HG02623 (cell line): ENCODE measurements around the gene STIM2.
"Not testable (repeated sequence)": the region's sequence is repeated elsewhere in the genome, so short reads cannot be mapped to it uniquely, and the experiment has no call there.

Experiments
- ATAC-seq: cut with Tn5 transposase; IDR thresholded peaks from one replicate; pipeline ENCODE4 v1.9.1; 2021; ENCODE audit warnings: moderate library complexity; ENCODE audit not compliant: unreplicated experiment

STIM2 gene

DNA sequence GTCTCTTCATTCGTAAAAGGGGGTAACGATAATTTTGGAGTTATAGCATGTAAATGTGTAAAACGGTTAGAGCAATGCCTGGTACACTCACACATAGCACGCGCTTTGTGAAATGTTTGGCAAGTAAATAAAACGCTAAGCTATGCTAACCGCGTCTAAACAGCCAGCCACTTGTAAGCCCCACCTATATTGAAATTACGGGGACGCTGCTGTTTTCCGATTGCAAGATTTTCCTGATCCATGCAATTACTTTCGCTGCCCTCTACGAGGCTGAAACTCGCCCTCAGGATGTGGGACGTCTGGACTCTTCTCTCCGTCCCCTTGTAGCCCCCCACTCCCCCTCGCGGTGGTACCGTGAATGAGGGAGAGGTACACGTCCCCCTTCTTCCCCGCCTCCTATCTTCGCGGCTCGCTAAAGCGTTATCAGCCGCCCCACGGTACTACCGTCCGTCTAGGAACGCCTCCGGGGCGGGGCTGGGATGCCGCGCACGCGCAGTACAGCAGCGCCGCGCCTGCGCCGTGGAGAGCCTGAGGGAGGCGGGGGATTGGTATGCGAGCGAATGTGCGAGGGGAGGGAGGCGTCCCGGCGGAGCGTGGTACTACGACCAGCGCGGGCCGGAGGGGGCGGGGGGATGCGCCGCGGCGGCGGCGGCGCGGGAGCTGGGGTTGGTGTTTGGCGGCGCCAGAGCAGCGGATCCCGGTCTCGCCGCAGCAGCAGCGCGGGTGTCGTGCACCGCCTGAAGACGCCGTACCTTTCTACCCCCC lies at the start of gene STIM2:
Gene STIM2 (plus strand): TSS at position 685 of the 765 bp plus-strand sequence.
- peak; percentile 43 for ATAC-seq

DNA sequence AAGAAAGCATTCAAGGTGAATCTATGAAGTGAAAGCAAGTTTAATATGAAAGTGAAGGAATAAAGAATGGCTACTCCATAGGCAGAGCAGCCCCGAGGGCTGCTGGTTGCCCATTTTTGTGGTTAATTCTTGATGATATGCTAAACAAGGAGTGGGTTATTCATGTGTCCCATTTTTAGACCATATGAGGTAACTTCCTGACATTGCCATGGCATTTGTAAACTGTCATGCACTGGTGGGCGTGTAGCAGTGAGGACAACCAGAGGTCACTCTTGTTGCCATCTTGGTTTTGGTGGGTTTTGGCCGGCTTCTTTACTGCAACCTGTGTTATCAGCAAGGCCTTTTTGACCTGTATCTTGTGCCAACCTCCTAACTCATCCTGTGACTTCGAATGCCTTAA lies 49.1 kb upstream of the STIM2 start:
- not testable (repeated sequence) for ATAC-seq

DNA sequence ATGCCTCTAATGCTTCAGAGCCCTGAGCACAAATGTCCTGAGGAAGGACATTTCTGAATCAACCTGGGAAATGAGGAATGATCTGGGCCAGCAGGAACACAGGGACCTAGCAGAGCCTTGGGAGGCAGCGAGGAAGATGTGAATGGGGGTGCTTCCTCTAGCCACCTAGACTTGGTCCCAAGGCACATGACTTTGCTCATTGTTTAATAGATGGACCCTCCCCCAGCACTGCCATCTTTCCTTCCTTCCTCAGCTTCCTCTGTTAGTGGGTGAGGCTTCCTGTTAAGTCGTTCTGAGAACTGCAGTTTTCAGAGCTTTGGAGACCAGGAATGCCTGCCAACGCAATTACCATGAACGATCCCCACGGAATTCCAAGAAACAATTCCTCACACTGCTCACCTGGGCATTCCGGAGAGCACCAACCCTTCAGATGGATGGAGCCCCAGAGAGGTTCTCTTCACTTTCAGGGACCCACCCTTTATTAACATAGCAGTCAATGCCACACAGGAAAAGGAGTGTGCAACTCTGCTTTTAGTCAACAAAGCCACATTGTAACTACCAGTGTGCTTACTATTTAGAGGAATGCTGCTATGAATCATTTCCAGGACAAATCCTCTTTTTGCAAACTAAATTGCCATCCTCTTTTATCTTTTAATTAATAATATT lies 48.5 kb upstream of the STIM2 start:
- no peak for ATAC-seq

DNA sequence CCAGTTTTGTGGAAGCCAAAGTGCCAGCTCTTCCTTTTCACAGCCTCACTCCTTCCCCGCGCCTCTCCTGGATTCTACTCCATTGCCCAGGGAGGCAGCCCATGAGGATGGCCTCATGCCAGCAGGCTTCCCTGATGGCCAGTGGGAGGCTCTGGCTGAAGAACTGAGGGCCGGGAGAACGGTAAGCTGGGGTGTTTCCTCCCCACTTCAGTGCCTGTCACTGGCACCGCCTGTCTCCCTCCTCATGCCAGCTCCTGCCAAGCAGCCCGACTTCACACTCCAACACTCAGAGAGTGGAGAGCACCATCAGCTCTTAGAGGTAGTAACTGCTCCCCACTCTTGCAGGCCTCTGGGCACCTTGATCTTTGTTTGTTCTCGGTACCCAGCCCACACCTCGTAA lies 46.9 kb upstream of the STIM2 start:
- ATAC-seq, result no peak

DNA sequence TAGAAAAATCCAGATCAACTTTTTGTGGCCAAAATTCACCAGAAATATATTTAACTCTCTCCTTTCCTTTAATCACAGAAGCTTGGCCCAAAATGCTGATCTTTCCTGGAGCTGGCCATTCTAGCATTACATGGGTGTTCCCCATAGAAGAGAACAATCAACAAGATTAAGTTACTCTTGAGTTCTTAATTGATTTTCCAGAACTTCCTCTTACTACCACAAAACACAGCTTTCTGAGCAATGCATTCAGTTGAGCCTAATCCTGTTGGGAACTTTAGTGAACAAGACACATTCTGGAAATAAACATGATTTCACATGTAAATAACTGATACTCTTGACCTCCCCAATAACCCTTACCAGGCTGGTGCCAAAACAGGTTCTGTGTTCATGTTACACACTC lies 45.4 kb upstream of the STIM2 start:
- no peak for ATAC-seq

DNA sequence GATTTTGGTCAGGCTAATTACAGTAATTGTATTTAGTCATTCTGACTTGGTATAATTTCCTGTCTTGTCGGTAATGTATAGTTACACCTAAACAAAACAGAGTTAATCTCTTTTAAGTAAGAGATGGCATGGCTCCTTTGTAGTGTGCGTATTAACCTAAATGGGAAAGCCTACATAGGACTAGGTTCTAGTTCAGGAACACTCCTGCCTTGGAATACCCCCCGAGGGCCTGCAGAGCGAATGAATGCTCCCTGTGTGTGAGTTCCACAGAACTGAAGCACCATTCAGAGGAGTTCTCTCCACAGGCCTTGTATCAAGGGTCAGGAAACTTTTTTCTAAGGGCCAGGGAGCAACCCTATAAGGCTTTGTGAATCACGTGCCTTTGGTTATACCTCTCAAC lies 44.9 kb upstream of the STIM2 start:
- no peak for ATAC-seq

DNA sequence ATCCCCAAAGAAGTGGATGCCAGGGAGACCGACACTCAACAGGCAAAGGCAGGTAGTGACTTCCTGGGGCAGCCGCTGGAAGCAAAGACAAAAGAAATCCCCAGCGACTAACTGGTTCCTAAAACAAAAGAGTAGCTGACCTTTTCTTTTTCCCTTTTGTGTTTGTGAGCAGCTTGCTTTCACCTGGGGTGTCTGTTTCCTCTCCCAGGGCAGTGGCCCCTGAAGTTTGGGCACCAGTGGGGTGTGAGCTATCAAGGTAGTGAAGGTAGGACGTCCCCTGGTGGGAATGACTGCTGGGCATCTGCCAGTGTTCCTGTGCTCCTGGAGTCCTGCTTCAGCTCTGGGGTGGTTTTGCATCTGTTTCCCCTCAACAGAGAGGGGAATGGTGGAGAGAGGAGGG lies 41.6 kb upstream of the STIM2 start:
- ATAC-seq, result no peak

DNA sequence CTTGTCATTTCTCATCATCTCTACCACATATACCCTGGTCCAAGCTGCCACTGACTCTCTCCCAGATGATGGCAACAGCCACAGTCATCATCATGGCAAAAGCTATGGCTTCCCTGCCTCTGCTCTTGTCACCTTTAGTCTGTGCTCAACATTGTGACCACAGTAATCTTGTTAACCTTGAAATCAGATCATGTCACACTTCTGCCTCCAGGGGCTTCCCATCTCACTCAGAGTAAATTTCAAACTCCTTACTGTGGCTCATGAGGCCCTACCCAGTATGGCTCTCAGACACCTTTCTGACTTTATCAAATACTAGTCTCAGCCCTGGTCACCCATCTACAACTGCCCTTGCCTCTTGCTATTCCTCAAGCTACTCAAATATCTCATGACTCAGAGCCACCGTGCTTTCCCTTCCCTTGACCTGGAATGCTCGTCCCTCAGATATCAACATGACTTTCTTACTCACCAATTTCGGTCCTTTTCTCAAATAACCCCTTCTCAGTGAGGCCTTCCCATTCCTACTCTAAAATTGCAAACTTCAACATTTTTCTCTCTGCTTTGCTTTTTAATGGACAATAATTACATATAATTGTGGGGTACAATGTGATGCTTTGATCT lies 41.1 kb upstream of the STIM2 start:
- no peak for ATAC-seq

DNA sequence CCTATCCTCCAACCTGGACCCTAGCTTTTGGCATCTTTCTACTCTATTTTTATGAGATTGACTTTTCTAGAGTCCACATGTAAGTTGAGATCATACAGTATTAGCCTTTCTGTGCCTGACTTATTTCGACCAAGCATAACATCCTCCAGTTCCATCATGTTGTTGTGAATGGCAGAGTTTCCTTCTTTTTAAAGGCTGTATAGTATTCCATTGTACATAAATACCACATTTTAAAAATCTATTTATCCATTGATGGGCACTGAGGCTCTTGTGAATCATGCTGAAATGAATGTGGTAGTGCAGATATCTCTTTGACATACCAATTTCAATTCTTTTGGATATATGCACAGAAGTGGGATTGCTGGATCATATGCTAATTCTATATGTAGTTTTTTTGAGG lies 40.3 kb upstream of the STIM2 start:
- ATAC-seq, result no peak

DNA sequence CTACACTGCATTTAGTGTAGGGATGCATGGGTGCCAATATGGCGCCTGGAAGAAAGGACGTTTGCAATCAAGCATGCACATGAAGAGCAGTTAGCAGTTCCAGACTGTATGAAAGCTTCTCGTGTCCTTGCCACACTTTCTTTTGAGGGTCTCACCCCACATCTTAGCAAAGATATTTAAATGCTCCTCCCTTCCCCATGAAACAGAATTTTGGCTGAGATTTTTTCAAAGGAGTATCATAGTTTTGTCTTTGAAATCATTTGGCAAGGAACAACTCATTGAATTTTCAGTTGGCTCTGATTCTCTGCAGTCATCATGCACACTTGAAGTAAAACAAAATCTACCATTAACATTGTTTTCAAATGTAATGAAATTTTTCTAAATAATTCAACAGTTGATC lies 39.6 kb upstream of the STIM2 start:
- no peak for ATAC-seq

DNA sequence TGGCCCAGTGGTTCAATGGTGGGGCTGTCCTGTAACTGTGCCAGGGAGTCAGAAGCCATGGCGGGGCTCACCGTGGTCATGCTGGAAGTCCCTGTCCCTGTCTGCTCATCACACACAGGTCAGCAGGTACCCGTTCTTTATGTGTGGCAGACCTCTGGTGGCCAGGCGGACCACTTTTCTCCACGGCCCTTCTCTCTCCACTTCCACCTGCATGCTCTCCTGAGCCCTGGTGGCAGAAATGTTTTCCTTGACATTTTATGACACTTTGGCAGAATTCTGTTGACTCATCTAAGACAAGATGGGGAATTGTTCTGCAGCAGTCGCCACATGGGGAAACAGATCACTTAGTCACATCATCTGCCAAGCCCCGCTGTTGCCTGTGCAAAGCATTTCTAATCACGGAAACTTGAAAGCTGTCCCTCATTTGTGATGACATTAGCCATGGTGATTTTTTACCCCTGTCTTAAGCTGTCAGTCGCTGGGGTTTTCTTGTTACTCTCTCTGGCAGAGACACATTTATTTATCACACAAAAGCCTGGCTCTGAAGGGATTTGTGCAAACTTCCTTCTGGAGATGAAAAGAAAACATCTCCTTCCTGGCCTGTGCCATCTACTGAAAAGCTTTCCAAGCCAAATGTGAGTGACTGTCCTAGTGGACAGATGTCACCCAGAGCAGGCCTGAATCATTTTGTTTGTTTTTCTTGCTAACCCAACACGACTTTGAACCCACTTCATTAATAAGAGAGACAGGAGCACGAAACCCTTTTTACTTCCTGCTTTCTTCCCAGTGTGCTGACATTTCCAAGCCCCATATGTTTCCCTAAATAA lies 38.8 kb upstream of the STIM2 start:
- ATAC-seq, result no peak

DNA sequence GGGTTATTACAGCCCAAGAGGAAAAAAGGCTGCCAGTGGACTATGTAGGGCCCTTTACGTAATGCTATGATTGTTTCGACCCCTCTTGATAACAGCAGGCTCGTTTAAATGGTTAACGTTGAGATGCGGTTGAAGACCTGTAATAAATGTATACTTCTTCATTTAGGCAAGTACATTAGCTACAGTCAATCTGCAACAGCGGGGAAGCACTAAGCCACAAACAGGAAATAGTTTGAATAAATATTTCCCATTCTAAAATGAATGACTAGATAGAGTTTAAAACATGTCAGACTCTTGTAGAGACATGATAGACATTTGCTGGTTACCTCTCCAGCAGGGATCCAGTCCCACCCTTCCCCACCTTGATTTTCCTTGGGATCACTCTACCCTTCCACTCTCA lies 38.1 kb upstream of the STIM2 start:
- peak; percentile 64 for ATAC-seq

DNA sequence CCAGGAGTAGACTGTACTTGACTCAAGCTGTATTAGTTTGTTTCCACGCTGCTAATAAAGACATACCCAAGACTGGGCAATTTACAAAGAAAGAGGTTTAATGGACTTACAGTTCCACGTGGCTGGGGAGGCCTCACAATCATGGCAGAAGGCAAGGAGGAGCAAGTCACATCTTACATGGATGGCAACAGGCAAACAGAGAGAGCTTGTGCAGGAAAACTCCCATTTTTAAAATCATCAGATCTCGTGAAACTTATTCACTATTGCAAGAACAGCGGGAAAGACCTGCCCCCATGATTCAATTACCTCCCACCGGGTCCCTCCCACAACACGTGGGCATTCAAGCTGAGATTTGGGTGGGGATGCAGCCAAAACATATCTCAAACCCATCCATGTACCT lies 37.7 kb upstream of the STIM2 start:
- ATAC-seq, result not testable (repeated sequence)

DNA sequence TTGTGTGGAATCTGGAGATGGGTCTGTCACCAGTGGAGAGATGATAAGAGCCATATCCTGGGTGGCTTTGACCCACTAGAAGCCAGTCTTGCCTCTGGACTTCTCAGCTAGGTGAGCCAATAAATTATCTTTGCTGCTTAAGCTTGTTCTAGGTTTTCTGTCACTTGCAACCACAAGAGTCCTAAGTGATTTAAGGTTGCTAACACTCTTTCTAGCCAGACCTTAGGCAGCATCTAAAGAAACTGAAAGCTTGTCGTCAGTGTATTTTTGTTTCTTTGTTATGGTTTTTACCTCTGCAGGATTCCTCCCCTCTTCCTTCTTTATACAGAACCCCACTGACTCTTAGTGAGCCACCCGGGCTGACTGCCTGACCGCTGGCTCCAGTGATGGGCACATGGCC lies 37.1 kb upstream of the STIM2 start:
- no peak for ATAC-seq

DNA sequence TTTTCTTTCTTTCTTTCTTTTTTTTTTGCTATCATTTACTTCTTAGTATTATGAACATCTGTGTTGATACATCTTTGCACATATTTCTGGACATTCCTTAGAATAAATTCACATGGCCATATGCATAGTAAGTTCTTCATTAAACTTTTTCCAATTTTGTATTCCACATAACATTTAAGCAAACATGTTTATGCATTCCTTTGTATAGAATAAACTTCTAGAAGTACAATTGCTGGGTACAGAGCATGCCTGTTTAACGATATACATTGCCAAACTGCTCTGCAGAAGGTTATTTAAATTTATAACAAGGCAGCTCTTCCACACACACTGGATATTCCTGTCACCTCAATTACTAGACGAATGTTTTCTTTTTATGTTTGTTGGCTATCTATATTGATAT lies 36.0 kb upstream of the STIM2 start:
- ATAC-seq, result no peak

DNA sequence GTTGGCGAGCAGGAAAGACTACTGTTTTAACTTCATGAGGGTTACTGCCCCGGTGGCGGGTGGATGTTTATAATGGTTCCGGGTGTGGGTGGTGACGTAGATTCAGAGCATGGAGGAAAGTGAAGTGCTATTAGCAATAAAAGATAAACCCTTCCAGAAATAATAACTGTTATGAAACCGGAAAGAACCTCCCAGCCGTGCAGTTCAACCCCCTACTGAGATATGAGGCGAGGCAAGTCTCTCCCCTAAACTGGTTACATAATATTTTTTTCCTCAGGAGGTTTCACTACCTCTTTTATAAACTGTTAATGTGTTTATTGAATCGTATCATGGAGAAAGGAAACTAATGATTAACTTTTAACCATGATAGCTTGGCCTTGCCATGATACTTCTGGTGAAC lies 33.9 kb upstream of the STIM2 start:
- ATAC-seq, result peak; percentile 83

DNA sequence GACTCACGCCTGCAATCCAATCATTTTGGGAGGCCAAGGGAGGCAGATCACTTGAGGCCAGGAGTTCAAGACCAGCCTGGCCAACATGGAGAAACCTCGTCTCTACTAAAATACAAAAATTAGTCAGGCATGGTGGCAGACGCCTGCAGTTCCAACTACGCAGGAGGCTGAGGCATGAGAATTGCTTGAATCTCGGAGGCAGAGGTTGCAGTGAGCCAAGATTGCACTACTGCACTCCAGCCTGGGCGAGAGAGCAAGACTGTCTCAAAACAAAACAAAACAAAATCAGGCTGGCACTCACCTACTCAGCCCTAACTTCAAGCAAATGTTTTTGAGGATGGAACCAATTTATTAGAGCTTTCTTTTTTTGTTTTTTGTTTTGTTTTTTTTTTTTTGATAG lies 33.3 kb upstream of the STIM2 start:
- ATAC-seq, result not testable (repeated sequence)

DNA sequence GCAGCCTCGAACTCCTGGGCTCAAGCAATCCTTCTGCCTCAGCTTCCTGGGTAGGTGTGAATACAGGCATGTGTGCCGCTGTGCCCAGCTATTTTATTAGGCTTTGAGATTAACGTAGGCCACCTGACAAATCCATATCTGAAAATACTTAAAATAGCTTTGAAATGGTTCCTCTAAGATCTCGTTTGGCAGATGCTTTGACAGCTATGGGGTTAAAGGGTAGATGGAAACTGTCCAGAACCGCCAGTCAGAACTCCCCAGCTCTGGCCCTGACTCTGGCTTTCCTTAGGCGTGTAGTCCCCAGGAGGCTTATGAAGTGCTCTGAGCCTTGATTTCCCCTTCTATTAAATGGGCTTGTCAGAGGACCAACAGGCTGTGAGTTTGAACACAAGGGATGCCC lies 32.8 kb upstream of the STIM2 start:
- ATAC-seq, result no peak

DNA sequence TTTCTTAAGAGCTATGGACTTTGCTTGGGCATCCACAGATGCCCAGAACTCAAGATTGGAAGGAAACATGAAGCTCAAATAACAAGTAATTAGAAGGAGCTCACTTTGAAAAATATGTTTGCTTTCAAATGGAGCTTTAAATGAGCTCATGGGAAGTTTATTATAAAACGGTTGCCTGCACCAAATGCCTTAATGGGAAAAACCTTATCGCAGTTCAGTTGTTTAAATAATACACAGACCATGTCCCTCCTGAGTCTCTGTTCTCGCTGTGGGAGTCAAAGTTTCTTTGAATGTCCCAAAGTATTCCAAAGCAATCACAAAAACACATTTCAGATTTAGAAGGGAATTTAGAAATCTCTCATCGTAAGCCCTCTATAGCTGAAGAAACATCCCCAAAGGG lies 31.6 kb upstream of the STIM2 start:
- no peak for ATAC-seq

DNA sequence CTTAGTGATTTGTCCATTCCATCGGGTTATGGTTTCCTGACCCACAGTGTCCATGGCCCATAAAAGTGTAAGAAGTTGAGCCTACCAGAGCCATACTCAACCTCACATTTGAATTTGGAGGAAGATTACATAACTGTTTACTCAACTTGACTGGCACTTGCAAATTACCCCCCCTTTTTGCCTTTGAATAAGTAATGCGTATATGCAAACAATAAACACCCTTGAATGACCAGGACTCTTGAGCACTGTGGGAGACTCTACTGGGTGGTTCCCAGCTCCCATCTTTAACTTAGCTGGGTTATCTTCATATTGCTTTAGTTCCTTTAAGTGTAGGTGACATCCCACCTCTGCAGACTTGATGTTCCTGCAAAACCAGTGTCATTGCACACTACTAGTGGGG lies 30.6 kb upstream of the STIM2 start:
- ATAC-seq, result no peak

DNA sequence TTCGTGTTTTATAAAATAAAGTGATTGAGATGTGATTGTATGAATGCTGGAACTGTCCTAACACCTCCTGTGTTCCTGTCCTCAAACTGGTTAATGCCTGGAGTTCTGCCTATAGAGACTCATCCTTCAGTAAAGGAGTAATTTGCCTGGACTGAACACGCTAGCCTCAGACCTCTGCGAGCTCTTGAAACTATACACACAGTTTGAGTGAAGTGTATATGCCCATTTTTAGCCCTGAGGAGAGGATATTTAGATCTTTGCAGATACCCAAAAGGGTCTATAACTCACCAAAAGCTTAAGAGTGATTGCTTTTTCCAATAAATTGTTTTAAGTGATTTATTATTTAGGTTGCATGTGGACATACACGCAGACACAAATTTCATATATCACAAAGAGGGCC lies 29.9 kb upstream of the STIM2 start:
- no peak for ATAC-seq
